Measurements from ENCODE around the gene DYNC1I1.

The DYNC1I1 gene

DNA sequence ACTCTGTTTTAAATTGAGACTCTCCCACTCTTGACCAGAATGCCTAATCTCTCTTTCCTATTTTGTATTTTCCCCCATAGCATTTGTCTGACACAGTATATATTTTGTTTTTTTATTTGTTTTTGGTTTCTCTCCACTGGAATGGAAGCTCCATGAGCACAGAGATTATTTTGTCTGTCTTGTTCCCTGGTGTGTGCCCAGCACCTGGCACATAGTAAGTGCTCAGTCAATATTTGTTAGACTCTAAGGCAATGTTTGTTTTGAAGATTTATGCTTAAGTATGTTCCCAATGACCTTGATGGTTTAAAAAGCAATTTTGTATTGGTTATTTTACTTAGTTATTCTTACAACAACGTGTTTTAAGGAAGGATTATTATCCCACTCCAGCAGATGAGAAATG is 201.8 kb downstream of the DYNC1I1 start:
- Histone ChIP-seq H3K36me3 (ENCODE audit: control insufficient read depth, insufficient read depth, low read length, severe bottlenecking) (no peaks in the 10 kb centered on the region), H3K27me3 (replicated peaks; ENCODE audit: control insufficient read depth, insufficient read depth, low read length) (no peaks in the 10 kb centered on the region), H3K4me3 (ENCODE audit: low read length) (no peak overlapping the region), H3K9ac (ENCODE audit: low read length) (no peak overlapping the region), H3K4me1 (ENCODE audit: control insufficient read depth, insufficient read depth, low read length) (peaks cover 11% of the 10 kb centered on the region), H3K9me3 (ENCODE audit: control insufficient read depth, low read length) (no peaks in the 10 kb centered on the region)
- no peak for DNase-seq (ENCODE audit: low read depth)

DNA sequence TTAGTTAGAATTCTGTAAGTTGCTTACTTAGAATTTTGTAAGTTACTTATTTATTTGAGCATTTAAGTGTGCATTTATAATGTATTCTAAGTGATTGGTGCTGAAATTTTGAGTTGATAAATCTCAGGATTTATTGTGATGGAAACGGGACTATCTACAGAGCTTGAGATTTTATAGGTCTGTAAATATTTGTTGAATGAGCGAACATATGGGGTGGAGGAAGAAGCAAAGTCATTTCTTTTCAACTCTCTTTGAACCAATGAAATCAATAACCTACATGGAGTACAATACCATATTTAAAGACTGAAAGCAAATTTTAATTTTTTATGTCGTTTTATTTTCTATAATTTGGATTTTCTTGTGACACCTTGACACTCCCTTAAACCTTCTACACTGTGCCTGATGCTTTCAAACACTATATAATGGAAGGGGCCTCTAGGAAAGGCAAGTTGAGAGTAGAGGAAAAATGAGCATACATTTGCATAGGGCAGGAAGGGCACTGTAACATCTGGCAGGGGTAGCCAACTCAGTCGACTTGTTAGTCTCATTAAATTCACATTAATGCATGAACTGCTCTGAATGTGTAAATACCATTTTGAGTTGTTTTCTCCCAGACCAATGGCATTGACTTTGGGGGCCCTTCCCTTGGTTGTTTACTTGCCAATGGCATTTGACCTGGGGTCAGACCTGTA is 204.2 kb downstream of the DYNC1I1 start:
- DNase-seq (ENCODE audit: low read depth), result no peak
- peaks cover 22% of the 10 kb centered on the region for H3K4me1 ChIP-seq (ENCODE audit: control insufficient read depth, insufficient read depth, low read length)
- no peak overlapping the region for H3K4me3 ChIP-seq (ENCODE audit: low read length)
- H3K27me3 ChIP-seq (replicated peaks; ENCODE audit: control insufficient read depth, insufficient read depth, low read length), result no peaks in the 10 kb centered on the region
- H3K36me3 ChIP-seq (ENCODE audit: control insufficient read depth, insufficient read depth, low read length, severe bottlenecking), result no peaks in the 10 kb centered on the region
- no peaks in the 10 kb centered on the region for H3K9me3 ChIP-seq (ENCODE audit: control insufficient read depth, low read length)
- H3K9ac ChIP-seq (ENCODE audit: low read length), result no peak overlapping the region

- DNase-seq (ENCODE audit: low read depth), result no peak
Measured at GRCh38 chr7:95977994-95978393, 205.6 kb downstream of the DYNC1I1 start.

GRCh38 chr7:95980167-95980566 is 207.8 kb downstream of the DYNC1I1 start:
- Histone ChIP-seq H3K27me3 (replicated peaks; ENCODE audit: control insufficient read depth, insufficient read depth, low read length) (no peaks in the 10 kb centered on the region), H3K4me3 (ENCODE audit: low read length) (peak overlapping the region; percentile 30), H3K9ac (ENCODE audit: low read length) (no peak overlapping the region), H3K4me1 (ENCODE audit: control insufficient read depth, insufficient read depth, low read length) (peaks cover 22% of the 10 kb centered on the region), H3K9me3 (ENCODE audit: control insufficient read depth, low read length) (no peaks in the 10 kb centered on the region), H3K36me3 (ENCODE audit: control insufficient read depth, insufficient read depth, low read length, severe bottlenecking) (no peaks in the 10 kb centered on the region)
- no peak for DNase-seq (ENCODE audit: low read depth)

More at GRCh38 chr7:95977994-95978393, 205.6 kb downstream of the DYNC1I1 start:
- no peaks in the 10 kb centered on the region for H3K9me3 ChIP-seq (ENCODE audit: control insufficient read depth, low read length)
- H3K36me3 ChIP-seq (ENCODE audit: control insufficient read depth, insufficient read depth, low read length, severe bottlenecking), result no peaks in the 10 kb centered on the region
- no peak overlapping the region for H3K4me3 ChIP-seq (ENCODE audit: low read length)
- no peak overlapping the region for H3K9ac ChIP-seq (ENCODE audit: low read length)
- H3K4me1 ChIP-seq (ENCODE audit: control insufficient read depth, insufficient read depth, low read length), result peaks cover 22% of the 10 kb centered on the region
- no peaks in the 10 kb centered on the region for H3K27me3 ChIP-seq (replicated peaks; ENCODE audit: control insufficient read depth, insufficient read depth, low read length)

GRCh38 chr7:95980706-95981105 is 208.4 kb downstream of the DYNC1I1 start:
- H3K9me3 ChIP-seq (ENCODE audit: control insufficient read depth, low read length), result no peaks in the 10 kb centered on the region
- no peaks in the 10 kb centered on the region for H3K27me3 ChIP-seq (replicated peaks; ENCODE audit: control insufficient read depth, insufficient read depth, low read length)
- no peaks in the 10 kb centered on the region for H3K36me3 ChIP-seq (ENCODE audit: control insufficient read depth, insufficient read depth, low read length, severe bottlenecking)
- peak overlapping the region; percentile 43 for H3K9ac ChIP-seq (ENCODE audit: low read length)
- DNase-seq (ENCODE audit: low read depth), result no peak
- H3K4me1 ChIP-seq (ENCODE audit: control insufficient read depth, insufficient read depth, low read length), result peaks cover 22% of the 10 kb centered on the region
- H3K4me3 ChIP-seq (ENCODE audit: low read length), result peak overlapping the region; percentile 30

GRCh38 chr7:95986178-95986764 is 213.9 kb downstream of the DYNC1I1 start:
- H3K4me3 ChIP-seq (ENCODE audit: low read length), result no peak overlapping the region
- H3K27me3 ChIP-seq (replicated peaks; ENCODE audit: control insufficient read depth, insufficient read depth, low read length), result no peaks in the 10 kb centered on the region
- H3K4me1 ChIP-seq (ENCODE audit: control insufficient read depth, insufficient read depth, low read length), result no peaks in the 10 kb centered on the region
- no peak overlapping the region for H3K9ac ChIP-seq (ENCODE audit: low read length)
- no peaks in the 10 kb centered on the region for H3K9me3 ChIP-seq (ENCODE audit: control insufficient read depth, low read length)
- no peaks in the 10 kb centered on the region for H3K36me3 ChIP-seq (ENCODE audit: control insufficient read depth, insufficient read depth, low read length, severe bottlenecking)
- DNase-seq (ENCODE audit: low read depth), result no peak

- no peaks in the 10 kb centered on the region for H3K4me1 ChIP-seq (ENCODE audit: control insufficient read depth, insufficient read depth, low read length)
- no peak for DNase-seq (ENCODE audit: low read depth)
- H3K4me3 ChIP-seq (ENCODE audit: low read length), result no peak overlapping the region
- H3K36me3 ChIP-seq (ENCODE audit: control insufficient read depth, insufficient read depth, low read length, severe bottlenecking), result no peaks in the 10 kb centered on the region
- no peak overlapping the region for H3K9ac ChIP-seq (ENCODE audit: low read length)
- H3K9me3 ChIP-seq (ENCODE audit: control insufficient read depth, low read length), result no peaks in the 10 kb centered on the region
- H3K27me3 ChIP-seq (replicated peaks; ENCODE audit: control insufficient read depth, insufficient read depth, low read length), result no peaks in the 10 kb centered on the region
Measured at GRCh38 chr7:95989301-95989700, 216.9 kb downstream of the DYNC1I1 start.

DNA sequence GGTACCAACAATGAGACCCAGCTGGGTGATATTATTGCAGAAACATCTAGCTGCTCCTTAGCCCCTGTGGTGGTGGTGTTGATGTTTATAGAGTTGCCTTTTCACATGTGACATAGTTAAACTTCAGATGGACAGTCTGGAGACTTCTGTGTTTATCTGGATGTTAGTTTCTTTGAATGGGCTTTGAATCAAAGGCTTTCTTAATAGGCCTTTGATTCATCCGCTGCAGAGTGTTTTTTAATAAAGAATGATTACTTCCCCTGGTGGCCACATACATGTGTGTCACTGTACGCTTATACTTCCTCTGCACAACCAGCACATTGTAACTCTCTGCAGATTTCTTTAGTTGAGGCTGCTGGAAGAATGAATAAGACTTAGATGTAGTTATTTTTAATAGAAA is 221.0 kb downstream of the DYNC1I1 start:
- H3K4me1 ChIP-seq (ENCODE audit: control insufficient read depth, insufficient read depth, low read length), result no peaks in the 10 kb centered on the region
- H3K9ac ChIP-seq (ENCODE audit: low read length), result no peak overlapping the region
- H3K9me3 ChIP-seq (ENCODE audit: control insufficient read depth, low read length), result no peaks in the 10 kb centered on the region
- H3K36me3 ChIP-seq (ENCODE audit: control insufficient read depth, insufficient read depth, low read length, severe bottlenecking), result no peaks in the 10 kb centered on the region
- H3K27me3 ChIP-seq (replicated peaks; ENCODE audit: control insufficient read depth, insufficient read depth, low read length), result no peaks in the 10 kb centered on the region
- no peak overlapping the region for H3K4me3 ChIP-seq (ENCODE audit: low read length)
- no peak for DNase-seq (ENCODE audit: low read depth)

DNA sequence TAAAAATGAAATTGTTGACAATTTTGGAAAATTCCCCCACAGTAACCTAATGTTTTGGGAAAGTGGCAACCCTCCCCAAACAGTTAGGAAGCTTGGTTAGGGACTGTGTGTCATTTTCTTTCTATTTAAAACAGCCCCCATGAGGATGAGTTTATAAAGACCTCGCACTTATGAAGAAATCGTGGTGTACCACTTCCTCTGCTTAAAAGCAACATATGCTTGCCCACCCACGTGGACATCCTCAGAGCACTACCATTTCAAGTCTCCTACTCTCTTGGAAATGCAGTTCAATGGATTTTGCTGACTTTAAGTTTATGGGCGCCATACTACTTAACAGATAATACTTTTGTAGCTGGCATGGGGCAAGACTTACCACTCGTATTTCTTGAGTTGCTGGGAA is 223.8 kb downstream of the DYNC1I1 start:
- Histone ChIP-seq H3K27me3 (replicated peaks; ENCODE audit: control insufficient read depth, insufficient read depth, low read length) (no peaks in the 10 kb centered on the region), H3K36me3 (ENCODE audit: control insufficient read depth, insufficient read depth, low read length, severe bottlenecking) (no peaks in the 10 kb centered on the region), H3K9me3 (ENCODE audit: control insufficient read depth, low read length) (no peaks in the 10 kb centered on the region), H3K4me3 (ENCODE audit: low read length) (no peak overlapping the region), H3K4me1 (ENCODE audit: control insufficient read depth, insufficient read depth, low read length) (no peaks in the 10 kb centered on the region), H3K9ac (ENCODE audit: low read length) (no peak overlapping the region)
- no peak for DNase-seq (ENCODE audit: low read depth)

DNA sequence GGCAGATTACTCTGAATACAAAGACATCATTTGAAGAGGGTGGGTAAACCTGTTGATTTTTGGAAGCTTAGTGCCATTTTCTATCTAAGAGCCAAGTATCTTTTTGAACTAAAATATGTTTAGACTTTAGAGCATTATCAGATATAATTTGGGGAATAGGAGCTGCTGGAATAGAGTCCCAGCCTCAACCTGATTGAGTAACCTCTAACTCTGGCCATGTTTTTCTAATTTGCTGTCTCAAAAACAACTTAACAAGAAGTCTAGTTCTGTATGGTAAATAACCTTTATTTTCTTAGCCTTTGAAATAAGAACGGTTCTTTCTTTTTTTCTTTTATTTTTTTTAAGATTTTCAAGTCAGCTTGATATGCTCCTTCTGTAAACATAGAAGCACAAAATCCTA is 224.5 kb downstream of the DYNC1I1 start:
- Histone ChIP-seq H3K27me3 (replicated peaks; ENCODE audit: control insufficient read depth, insufficient read depth, low read length) (no peaks in the 10 kb centered on the region), H3K9me3 (ENCODE audit: control insufficient read depth, low read length) (no peaks in the 10 kb centered on the region), H3K4me1 (ENCODE audit: control insufficient read depth, insufficient read depth, low read length) (no peaks in the 10 kb centered on the region), H3K9ac (ENCODE audit: low read length) (no peak overlapping the region), H3K36me3 (ENCODE audit: control insufficient read depth, insufficient read depth, low read length, severe bottlenecking) (no peaks in the 10 kb centered on the region), H3K4me3 (ENCODE audit: low read length) (no peak overlapping the region)
- peak; percentile 54 for DNase-seq (ENCODE audit: low read depth)

GRCh38 chr7:95997632-95998031 is 225.3 kb downstream of the DYNC1I1 start:
- Histone ChIP-seq H3K9me3 (ENCODE audit: control insufficient read depth, low read length) (no peaks in the 10 kb centered on the region), H3K36me3 (ENCODE audit: control insufficient read depth, insufficient read depth, low read length, severe bottlenecking) (no peaks in the 10 kb centered on the region), H3K27me3 (replicated peaks; ENCODE audit: control insufficient read depth, insufficient read depth, low read length) (no peaks in the 10 kb centered on the region), H3K4me3 (ENCODE audit: low read length) (no peak overlapping the region), H3K9ac (ENCODE audit: low read length) (no peak overlapping the region), H3K4me1 (ENCODE audit: control insufficient read depth, insufficient read depth, low read length) (no peaks in the 10 kb centered on the region)
- DNase-seq (ENCODE audit: low read depth), result no peak

DNA sequence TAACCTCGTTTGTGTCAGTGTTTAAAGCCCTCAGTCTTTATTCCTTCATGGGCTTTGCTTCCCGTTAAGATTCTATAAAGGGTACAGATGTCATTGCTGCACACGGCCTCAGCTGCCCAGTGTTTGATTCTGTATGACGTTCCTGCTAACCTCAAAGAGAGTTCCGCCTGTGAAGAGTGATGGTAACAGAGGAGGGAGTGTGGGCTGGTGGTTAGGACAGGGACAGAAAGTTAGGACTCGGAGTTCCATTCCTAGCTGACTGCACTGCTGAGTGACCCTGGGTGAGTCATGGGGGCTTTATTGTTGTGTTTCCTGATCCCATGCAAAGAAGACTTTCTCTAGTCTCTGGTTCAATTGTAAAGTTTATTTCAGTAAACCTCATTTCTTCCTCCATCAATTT is 227.1 kb downstream of the DYNC1I1 start:
- Histone ChIP-seq H3K4me1 (ENCODE audit: control insufficient read depth, insufficient read depth, low read length) (peaks cover 3% of the 10 kb centered on the region), H3K4me3 (ENCODE audit: low read length) (no peak overlapping the region), H3K36me3 (ENCODE audit: control insufficient read depth, insufficient read depth, low read length, severe bottlenecking) (no peaks in the 10 kb centered on the region), H3K9ac (ENCODE audit: low read length) (no peak overlapping the region), H3K27me3 (replicated peaks; ENCODE audit: control insufficient read depth, insufficient read depth, low read length) (no peaks in the 10 kb centered on the region), H3K9me3 (ENCODE audit: control insufficient read depth, low read length) (no peaks in the 10 kb centered on the region)
- DNase-seq (ENCODE audit: low read depth), result no peak
